Stimulated activated naive CD4-positive, alpha-beta T cell (primary cell): ENCODE data around the gene DEPDC5.
"Not testable (repeated sequence)": the region's sequence is repeated elsewhere in the genome, so short reads cannot be mapped to it uniquely, and the experiment has no call there.

Experiments used
- DNase-seq, 6 experiments: peaks; one replicate each; lab custom pipeline; 2025; lab: John Stamatoyannopoulos, UW

The DEPDC5 gene

DNA sequence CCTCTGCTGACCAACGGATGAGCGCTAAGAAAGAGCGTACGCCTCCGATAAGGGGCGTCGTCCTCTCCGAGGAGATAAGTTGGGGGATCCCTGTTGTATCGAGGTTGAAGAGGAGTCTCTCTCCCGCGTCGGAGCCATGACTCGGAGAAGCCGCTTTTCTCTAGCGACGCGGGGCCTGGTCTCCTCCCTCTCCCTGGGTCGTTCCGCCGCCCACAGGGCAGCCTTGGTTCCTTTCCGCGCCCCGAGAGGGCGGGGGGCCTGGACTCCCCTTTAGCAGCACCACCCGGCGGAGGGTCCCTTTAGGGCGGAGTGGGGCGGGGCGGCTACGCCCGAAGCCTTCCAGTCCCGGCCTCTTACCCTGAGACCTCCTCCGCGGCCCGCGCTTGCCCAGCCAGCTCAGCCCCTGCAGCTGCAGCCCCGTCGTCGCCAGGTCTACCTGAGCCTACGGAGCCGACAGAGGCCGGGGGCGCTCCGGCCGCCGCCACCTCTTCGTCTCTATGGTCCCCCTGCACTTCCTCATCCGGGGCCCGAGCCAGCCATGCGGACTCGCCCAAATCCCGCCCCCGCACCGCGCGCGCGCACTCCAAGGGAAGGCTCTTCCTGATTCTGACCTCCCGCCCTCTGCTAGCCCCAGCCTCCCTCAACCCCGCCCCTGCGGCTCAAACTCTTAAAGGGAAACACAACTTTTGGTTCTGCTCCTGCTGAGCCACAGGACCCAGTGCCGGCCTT, 4.0 kb upstream of the DEPDC5 start, which contains the start of gene PRR14L:
PRR14L (minus strand) TSS at position 497 of the 729 bp plus-strand sequence. CDS start 11,272 bp downstream, outside the sequence.
- peak; percentile 94 to 97 (median 96) for DNase-seq

DNA sequence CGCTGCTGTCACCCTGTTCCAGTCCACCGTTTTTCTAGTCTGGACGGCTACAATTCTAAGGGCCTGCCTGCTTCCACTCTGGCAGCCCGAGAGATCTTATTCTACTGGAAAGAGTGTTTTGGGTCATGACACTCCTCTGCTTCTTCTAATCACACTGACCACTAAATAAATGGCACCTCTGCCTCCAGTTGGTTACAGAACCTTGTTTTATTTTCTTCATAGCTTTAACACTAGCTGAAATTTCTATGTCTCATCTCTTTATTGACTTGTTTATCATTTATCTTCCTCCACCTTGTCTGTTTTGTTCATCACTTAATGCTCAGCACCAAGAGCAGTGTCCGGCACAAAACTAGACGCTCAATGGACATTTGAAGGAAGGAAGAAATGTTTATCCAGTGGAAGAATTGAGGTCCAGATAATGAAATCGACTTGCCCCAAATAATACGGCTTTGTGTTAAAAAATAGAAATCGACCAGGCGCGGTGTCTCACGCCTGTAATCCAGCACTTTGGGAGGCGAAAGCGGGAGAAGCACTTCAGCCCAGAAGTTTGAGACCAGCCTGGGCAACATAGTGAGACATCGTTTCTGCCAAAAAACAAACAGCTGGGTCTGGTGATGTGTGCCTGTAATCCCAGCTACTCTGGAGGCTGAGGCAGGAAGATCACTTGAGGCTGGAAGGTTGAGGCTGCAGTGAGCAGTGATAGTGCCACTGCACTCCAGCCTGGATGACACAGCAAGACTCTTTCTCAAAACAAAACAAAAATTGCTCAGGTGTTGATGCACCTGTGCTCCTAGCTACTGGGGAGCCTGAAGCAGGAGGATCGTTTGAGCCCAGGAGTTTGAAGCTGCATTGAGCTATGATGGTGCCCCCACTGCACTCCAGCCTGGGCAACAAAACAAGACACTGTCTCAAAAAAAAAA, 3.2 kb upstream of the DEPDC5 start:
- DNase-seq = no peak

DNA sequence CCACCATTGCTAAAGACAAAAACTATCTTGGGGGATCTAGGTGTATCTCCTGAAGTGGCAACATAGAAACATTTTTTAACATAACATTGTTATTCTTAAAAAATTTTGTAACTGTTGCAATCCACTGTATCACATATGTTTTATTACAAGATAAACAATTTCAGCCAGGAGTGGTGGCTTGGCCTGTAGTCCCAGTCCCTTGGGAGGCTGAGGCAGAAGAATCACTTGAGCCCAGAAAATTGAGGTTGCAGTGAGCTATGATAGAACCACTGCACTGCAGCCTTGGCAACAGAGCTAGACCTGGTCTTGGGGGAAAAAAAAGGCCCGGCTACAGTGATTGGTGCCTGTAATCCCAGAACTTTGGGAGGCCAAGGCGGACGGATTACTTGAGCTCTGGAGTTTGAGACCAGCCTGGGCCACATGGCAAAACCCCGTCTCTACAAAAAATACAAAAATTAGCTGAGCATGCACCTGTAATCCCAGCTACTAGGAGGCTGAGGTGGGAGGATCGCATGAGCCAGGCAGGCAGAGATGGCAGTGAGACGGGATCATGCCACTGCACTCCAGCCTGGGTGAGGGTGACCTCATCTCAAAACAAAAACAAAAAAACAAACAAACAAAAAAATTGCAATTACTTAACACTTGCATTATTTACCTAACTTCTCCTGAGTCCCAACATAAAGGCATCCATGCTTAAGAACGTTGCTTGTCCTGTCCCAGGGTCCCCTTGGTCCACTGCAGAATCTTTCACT, 1.5 kb upstream of the DEPDC5 start:
- no peak for DNase-seq

DNA sequence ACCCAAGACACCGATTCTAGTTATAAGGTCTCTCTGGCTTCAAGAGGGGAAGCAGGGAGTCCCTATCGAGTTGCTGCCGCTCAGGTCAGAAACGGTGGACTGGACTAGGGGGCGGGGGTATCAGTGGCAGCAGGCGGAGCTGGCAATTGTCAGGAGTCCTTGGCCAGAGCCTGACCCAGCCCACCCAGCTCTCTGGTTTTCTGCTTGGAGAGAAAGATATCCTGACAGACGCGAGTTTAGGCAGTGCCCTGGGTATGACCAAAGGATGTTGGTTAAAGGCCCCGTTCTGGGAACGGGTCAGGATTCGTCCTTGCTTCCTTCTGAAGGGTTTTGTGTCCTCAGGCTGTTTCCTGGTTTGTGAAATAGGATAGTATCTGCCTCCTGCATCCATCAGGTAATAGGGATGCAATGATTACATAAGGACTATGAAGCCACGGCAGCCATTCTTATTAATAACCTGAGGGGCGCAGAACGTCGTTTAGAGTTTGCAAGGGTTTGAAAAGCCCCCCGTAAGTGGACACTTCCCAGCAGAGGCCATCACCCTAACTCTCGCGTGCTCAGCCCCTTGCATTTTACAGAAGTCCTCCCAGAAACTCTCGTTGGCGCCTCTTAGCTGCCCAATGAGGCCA, 700 bp upstream of the DEPDC5 start:
- DNase-seq = peak in 1 of 6 experiments; percentile 25

DNA sequence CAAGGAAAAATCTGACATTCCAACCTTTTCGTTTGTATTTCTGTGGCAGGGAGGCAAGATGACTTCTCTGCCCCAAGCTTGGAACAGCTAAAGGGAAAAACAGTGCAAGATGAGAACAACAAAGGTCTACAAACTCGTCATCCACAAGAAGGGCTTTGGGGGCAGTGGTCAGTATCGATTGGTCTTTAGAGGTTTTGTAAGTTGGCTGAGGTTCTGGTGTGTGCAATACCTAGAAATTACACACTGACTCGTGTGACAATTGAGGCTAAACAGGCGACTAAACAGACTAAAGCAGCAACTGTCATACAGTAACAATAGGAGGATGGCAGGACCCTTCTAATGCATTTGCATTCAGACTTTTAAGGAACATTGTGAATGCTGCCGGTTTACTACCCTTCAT, 994 bp downstream of the DEPDC5 start:
- no peak for DNase-seq

DNA sequence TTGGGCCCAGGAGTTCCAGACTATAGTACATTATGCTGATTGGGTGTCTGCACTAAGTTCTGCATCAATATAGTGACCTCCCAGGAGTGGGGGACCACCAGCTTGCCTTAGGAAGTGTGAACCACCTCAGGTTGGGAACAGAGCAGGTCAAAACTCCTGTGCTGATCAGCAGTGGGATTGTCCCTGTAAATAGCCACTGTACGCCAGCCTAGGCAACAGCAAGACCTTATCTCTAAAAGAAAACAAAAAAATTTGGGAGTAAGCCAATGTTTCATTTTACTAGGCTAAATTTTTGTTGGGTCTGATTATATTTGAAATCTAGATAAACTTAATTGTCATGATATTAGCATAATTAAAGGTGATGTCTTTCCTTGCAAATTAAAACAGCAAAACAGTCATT, 3.4 kb downstream of the DEPDC5 start:
- DNase-seq = no peak

DNA sequence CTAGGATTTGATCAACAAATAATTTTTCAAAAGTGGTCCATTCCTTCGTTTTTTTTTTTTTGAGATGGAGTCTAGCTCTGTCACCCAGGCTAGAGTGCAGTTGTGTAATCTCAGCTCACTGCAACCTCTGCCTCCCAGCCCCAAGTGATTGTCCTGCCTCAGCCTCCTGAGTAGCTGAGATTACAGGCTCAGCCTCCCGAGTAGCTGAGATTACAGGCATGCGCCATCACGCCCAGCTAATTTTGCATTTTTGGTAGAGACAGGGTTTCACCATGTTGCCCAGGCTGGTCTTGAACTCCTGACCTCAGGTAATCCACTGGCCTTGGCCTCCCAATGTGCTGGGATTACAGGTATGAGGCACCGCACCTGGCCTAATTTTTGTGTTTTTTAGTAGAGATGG, 5.0 kb downstream of the DEPDC5 start:
- DNase-seq = not testable (repeated sequence)

DNA sequence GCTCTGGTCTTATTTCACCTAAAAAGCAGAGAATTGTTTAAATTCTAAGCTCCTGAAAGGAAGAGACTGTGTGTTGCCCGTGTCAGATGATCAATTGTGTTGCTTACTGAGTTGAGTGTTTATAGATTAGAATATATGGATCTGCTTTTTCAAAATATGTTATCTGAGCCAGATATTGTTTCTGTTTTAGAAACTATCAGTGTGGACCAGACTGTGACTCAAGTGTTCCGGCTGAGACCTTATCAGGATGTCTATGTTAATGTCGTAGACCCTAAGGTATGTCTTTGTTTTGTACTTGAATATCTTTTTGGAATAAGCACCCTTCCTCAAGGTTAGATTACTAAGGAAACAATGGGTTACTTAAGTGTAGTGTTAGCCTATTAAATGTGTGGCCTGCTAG, 11.0 kb downstream of the DEPDC5 start:
- DNase-seq = no peak

DNA sequence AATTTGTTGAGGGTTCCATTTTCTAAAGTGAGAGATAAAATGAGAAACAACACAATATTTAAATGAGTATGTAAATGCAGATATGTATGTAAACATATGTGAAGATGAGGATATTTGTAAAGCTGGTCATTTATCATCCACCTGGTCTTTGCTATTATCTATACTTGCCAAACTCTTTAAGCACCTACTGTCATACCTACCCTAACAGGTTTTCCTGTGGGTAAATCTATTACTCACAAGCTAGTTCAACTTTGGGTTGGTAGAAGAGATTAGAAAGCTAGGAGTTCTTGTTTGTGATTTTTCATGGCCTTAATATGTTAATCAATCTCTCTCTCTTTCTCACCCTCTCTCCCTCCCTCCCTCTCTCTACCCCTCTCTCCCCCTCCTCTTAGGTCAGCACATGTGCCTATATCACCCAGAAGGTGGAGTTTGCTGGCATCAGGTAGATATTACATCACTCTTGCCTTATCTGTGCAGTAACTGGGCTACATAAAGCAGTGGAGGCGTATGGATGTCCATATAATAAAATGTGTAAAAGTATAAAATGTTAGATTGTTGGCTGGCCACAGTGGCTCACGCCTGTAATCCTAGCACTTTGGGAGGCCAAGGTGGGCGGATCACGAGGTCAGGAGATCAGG, 14.7 kb downstream of the DEPDC5 start:
- DNase-seq = no peak

DNA sequence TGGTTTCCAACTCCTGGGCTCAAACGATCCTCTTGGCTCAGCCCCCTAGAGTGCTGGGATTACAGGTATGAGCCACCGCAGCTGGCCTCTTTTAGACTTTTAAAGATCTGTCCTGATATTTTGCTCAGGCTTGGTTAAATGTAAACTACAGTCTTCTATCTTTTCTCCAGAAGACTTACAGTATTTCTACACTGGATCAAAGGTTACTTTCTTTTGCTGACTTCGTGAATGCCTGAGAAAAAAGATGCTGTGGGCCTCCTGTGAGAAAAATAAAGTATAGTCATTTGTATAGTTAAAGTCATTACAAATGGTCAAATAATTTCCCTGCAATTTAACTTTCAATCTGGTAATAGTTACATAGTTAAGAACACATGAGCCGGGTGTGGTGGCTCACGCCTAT, 19.6 kb downstream of the DEPDC5 start:
- no peak for DNase-seq

DNA sequence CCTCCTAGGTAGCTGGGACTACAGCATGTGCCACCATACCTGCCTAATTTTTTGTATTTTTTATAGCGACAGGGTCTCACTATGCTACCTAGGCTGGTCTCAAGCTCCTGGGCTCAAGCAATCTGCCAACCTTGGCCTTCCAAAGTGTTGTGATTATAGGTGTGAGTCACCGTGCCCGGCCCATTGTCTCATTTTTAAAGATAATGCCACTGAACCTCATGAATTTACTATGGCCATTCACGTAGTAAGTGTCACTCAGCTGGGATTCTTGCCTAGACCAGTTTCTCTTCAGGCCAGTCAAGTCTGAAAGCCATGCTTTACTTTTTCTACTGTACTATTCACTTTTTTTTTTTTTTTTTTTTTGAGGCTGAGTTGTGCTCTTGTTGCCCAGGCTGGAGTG, 22.4 kb downstream of the DEPDC5 start:
- no peak for DNase-seq

DNA sequence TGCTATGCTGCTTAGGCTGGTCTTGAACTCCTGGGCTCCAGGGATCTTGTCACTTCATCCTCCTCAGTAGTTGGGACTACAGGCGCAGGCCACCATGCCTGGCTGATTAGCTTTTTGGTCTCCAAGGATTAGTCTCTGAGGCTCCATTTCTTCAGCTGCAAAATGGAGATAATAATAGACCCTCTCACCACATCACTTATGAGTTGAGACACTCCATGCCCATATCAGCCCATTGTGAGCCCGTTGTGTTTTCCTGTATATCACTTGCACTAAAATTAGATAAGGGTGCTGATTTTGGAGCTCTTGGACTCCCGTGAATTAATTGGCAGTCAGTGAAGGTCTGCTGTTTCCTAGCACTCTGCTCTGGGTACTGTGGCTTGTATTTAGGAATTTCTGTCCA, 36.0 kb downstream of the DEPDC5 start:
- DNase-seq = no peak

DNA sequence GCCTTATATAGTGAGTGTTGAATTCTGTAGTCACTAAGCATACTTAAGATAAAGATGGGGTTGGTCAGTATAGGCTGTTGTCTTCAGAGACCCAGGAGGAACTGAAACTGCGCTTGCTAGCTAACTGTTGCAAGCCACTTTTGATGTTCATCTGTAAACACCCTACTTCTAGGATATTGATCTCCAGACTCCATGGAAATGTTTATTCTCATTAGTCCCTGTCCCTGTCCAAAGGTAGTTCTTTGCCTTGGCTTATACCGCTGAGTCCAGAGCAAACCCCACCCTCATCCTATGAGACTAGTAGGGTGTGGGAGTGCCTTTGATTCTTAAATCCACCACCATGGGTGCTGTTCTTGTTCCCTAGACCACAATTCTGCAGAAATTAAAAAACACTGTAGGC, 36.4 kb downstream of the DEPDC5 start:
- DNase-seq = no peak

DNA sequence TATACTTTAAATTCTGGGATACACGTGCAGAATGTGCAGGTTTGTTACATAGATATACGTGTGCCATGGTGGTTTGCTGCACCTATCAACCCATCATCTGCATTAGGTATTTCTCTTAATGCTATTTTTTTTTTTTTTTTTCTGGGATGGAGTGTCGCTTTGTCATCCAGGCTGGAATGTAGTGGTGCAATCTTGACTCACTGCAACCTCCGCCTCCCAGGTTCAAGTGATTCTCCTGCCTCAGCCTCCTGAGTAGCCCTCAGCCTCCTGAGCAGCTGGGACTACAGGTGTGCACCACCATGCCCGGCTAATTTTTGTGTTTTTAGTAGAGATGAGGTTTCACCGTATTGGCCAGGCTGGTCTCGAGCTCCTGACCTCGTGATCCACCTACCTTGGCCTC, 45.5 kb downstream of the DEPDC5 start:
- not testable (repeated sequence) for DNase-seq

DNA sequence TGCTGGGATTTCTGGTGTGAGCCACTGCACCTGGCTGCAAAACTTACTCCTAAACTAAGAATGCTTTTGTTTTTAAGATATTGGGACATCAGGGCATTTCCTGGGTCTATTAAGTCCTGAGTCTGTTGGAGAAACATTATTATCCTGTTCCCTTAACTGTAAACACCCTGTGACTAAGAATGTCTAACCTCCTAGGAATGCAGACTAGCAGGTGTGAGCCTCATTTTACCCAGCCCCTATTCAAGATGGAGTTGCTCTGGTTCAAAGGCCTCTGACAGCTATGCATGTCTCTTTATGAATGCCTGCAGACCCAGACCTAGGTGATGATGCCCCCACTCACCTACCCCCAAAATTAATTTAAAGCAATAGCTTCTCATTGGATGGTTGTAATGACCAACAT, 46.2 kb downstream of the DEPDC5 start:
- no peak for DNase-seq

DNA sequence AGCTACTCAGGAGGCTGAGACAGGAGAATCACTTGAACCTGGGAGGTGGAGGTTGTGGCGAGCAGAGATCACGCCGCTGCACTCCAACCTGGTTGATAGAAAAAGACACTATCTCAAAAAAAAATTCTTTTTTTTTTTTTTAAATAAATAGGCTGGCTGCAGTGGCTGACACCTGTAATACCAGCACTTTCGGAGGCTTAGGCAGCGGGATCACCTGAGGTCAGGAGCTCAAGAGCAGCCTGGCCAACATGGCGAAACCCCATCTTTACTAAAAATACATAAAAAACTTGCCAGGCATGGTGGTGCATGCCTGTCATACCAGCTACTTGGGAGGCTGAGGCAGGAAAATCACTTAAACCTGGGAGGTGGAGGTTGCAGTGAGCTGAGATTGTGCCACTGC, 47.0 kb downstream of the DEPDC5 start:
- not testable (repeated sequence) for DNase-seq

DNA sequence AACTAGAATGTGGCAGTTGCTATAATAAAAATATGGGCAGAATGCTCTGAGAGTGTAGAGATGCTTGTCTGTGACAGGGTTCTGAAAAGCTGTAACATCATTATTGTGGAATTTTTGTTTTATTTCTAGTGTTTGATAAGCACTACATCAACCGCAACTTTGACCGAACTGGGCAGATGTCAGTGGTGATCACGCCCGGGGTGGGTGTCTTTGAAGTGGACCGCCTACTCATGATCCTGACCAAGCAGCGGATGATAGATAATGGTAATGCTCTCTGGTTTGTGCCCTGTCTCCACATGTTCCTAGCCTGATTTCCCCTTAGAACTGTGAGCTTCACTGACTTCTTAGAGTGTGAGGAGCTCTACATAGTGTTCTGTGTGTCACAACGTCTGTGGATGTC, 48.8 kb downstream of the DEPDC5 start:
- no peak for DNase-seq

DNA sequence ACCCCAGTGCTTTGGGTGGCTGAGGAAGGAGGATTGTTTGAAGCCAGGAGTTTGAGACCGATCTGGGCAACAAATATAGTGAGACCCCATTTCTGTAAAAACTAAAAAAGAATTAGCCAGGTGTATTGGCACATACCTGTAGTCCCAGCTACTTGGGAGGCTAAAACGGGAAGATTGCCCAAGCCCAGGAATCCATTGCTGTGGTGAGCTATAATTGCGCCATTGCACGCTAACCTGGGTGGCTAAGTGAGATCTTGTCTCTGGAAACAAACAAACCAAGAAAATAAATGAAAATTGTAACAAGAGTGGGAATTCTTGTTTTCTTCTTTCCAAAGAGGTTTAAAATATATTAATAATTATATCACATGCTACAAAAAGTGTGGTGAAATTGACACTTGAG, 52.9 kb downstream of the DEPDC5 start:
- DNase-seq = no peak

DNA sequence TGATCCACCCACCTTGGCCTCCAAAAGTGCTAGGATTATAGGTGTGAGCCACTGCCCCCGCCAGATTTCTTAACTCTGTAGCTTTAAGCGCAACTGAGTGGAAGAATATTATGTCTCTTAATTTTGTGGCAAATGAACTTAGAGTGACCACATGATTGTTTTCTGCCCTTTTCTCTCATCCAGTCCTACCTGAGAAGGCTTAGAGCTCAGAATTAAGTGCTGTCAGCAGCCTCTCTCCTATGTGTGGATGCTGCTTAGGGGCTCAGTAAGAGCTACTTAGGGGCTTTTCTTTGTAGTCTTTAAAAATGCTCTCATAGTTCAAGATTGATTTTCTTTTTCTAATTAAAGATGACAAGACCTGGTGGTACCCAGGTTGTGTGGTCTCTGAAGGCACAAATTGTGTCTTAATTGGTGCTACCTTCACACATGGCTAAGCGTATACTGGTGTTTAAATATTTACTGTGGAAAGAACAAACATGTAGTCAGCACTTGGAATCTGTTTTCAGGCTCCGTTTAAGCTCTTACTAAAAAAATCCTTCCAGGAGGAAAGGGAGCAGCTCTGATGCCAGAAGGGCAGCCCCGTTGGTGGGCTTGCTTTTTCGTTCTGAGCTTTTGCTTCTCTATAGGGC, 59.3 kb downstream of the DEPDC5 start:
- no peak for DNase-seq

DNA sequence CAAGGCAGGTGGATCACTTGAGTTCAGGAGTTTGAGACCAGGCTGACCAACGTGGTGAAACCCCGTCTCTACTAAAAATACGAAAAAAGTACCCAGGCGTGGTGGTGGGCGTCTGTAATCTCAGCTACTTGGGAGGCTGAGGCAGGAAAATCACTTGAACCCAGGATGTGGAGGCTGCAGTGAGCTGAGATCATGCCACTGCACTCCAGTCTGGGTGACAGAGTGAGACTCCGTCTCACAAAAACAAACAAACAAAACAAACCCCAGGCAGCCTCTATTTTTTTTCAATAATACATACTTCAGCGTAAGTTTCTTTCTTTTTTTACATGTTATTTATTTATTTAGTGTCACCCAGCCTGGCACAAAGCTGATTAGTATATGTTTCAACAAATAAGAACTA, 60.1 kb downstream of the DEPDC5 start:
- DNase-seq = not testable (repeated sequence)

DNA sequence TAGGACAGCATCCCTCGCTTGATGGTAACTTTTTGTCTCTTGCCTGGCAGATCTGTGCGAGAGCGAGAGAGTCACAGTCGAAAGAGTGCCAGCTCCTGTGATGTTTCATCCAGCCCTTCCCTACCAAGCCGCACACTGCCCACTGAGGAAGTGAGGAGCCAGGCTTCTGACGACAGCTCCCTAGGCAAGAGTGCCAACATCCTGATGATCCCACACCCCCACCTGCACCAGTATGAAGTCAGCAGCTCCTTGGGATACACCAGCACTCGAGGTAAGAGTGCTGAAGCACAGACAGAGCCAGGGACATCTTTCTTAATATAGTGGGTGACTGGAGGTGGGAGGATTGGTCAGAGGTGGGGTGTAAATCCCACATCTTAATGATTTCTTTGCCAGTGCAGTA, 61.1 kb downstream of the DEPDC5 start:
- no peak for DNase-seq
